K562 (cell line): ENCODE data around the gene WWOX. TPM values are rescaled to one million over a fixed set of nuclear protein-coding genes. Genes with fewer than 3 reads are reported as not detected.

ENCODE experiments used
- AFF1 ChIP-seq, 2 experiments: fragments of 450-650 bp; IDR thresholded peaks; 2 replicates each; pipeline ENCODE4 v1.6.1; 2018; ENCODE audit warnings: mild to moderate bottlenecking in 2 of 2, low read depth in 1 of 2; ENCODE audit not compliant: partially characterized antibody in 2 of 2
- FOS ChIP-seq: IDR thresholded peaks from 3 replicates; pipeline ENCODE4 v1.6.1; 2011; ENCODE audit not compliant: insufficient read length; ENCODE audit errors: extremely low read depth
- HIVEP1 ChIP-seq: fragments of 250-450 bp; sonication (Bioruptor Pico); IDR thresholded peaks from 2 replicates; pipeline ENCODE4 v1.4.0; 2020; ENCODE audit warnings: mild to moderate bottlenecking
- ILF3 ChIP-seq: fragments of 450-650 bp; IDR thresholded peaks from 2 replicates; pipeline ENCODE4 v1.6.1; 2018; ENCODE audit warnings: antibody characterized with exemption, mild to moderate bottlenecking, moderate library complexity, borderline replicate concordance
- NONO ChIP-seq, 2 experiments: fragments of 200-400 bp in 1 of 2; fragments of 450-650 bp in 1 of 2; formaldehyde crosslinking in 1 of 2; IDR thresholded peaks; 2 replicates each; pipeline ENCODE4 v1.6.1; 2017; ENCODE audit warnings: low read depth in 2 of 2, mild to moderate bottlenecking in 2 of 2, moderate library complexity in 2 of 2, low read length in 1 of 2
- POLR2B ChIP-seq: fragments of 450-650 bp; IDR thresholded peaks from 2 replicates; pipeline ENCODE4 v1.6.1; 2018; ENCODE audit warnings: low read depth; ENCODE audit not compliant: partially characterized antibody
- ZNF24 ChIP-seq: fragments of 450-650 bp; IDR thresholded peaks from 2 replicates; pipeline ENCODE4 v1.6.1; 2016
- ZNF407 ChIP-seq: fragments of 450-650 bp; IDR thresholded peaks from 2 replicates; pipeline ENCODE4 v1.6.1; 2016; ENCODE audit warnings: low read depth
- polyA plus RNA-seq, 8 experiments: library from polyadenylated mRNA; depleted of rRNA in 4 of 8; stranded (reverse) in 5 of 8; unstranded in 3 of 8; fragments of >200 nt; fragmentation: Nextera tagmentation in 2 of 8; fragmentation: Illumina TruSeq in 1 of 8; extraction: Ambion mirVana in 2 of 8; extraction: Trizol in 1 of 8; gene quantifications; 2 replicates each; pipeline versions ENCODE4 v1.2.1 to v1.2.3, GENCODE V29; 2011 to 2014; ENCODE audit warnings: inconsistent platforms in 1 of 8, missing spikeins in 1 of 8
- total RNA-seq, 7 experiments: library from RNA; depleted of rRNA in 6 of 7; stranded (reverse); fragments of >200 nt in 6 of 7; fragmentation: Illumina TruSeq in 2 of 7; extraction: Trizol in 2 of 7; gene quantifications; 2 replicates each; pipeline versions ENCODE4 v1.2.1 to v1.2.3, GENCODE V29; 2011 to 2021; ENCODE audit warnings: low replicate concordance in 1 of 7
- TF ChIP-seq, protein P1 (sequence below): fragments of 450-650 bp; formaldehyde crosslinking; IDR thresholded peaks from 2 replicates; pipeline ENCODE4 v1.4.0; 2020; ENCODE audit warnings: mild to moderate bottlenecking, moderate library complexity
- TF ChIP-seq, protein P2 (sequence below): fragments of 450-650 bp; conservative IDR thresholded peaks from 2 replicates; pipeline ENCODE4 v1.6.1; 2016; ENCODE audit warnings: missing genetic modification characterization, low read depth, mild to moderate bottlenecking, missing compliant biosample characterization, moderate library complexity

WWOX gene
- total and polyA plus RNA-seq, 9 of the 15 experiments (the other 6 are each of a cell fraction or from before 2014, with no cell fraction given), result 1.6 to 22.7 (median 8.1) TPM

GRCh38 chr16:78099271-78100111, at the start of gene WWOX (continued):
- TF ChIP-seq ZNF407 (peak; percentile 62; the same call in 1 of the 2 replicates), NONO (IDR thresholded peaks at IDR 0.05; ENCODE audit: low read depth in 2 of 2, low read length in 1 of 2) (0 out of 4 replicates have a peak, but pooled peaks of 1 of the 2 experiments have one; percentile 47), AFF1 (IDR thresholded peaks at IDR 0.05; ENCODE audit: low read depth in 1 of 2, partially characterized antibody in 2 of 2) (peak in 1 of 2 experiments; percentile 60), POLR2B (peak; percentile 45), ZNF24 (0 out of 2 replicates have a peak, but pooled peaks have one; percentile 11), ILF3 (no peak), FOS (no peak), HIVEP1 (CRISPR knock-in tag) (0 out of 2 replicates have a peak, but pooled peaks have one; percentile 47)
- TF ChIP-seq, protein P1, sequence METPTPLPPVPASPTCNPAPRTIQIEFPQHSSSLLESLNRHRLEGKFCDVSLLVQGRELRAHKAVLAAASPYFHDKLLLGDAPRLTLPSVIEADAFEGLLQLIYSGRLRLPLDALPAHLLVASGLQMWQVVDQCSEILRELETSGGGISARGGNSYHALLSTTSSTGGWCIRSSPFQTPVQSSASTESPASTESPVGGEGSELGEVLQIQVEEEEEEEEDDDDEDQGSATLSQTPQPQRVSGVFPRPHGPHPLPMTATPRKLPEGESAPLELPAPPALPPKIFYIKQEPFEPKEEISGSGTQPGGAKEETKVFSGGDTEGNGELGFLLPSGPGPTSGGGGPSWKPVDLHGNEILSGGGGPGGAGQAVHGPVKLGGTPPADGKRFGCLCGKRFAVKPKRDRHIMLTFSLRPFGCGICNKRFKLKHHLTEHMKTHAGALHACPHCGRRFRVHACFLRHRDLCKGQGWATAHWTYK (CRISPR knock-in tag), result peak; percentile 21; the same call in 1 of the 2 replicates
- TF ChIP-seq, protein P2, sequence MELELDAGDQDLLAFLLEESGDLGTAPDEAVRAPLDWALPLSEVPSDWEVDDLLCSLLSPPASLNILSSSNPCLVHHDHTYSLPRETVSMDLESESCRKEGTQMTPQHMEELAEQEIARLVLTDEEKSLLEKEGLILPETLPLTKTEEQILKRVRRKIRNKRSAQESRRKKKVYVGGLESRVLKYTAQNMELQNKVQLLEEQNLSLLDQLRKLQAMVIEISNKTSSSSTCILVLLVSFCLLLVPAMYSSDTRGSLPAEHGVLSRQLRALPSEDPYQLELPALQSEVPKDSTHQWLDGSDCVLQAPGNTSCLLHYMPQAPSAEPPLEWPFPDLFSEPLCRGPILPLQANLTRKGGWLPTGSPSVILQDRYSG (tag), result no peak
